ENCODE results near the gene LDLRAP1.
A peak's percentile ranks its signal among the peaks of the same experiment; 100 is the strongest.
"Not testable (repeated sequence)": the region's sequence is repeated elsewhere in the genome, so short reads cannot be mapped to it uniquely, and the experiment has no call there.

Gene LDLRAP1

GRCh38 chr1:25503551-25504426, 39.6 kb upstream of the LDLRAP1 start:
- TF ChIP-seq MYC (IDR thresholded peaks at IDR 0.05; ENCODE audit: low read depth, low read length) (no peak), CTCF (IDR thresholded peaks at IDR 0.05; ENCODE audit: low read depth, low read length) (peak; percentile 68), MAX (IDR thresholded peaks at IDR 0.05; ENCODE audit: low read depth, low read length) (peak; percentile 12; the same call in 1 of the 2 replicates), POLR2A (IDR thresholded peaks at IDR 0.05; ENCODE audit: extremely low read depth, insufficient read length) (no peak)
- no peak overlapping the region for H3K4me3 ChIP-seq (ENCODE audit: low read depth, low read length)
- peak; percentile 63 for DNase-seq (ENCODE audit: low read depth)

GRCh38 chr1:25504706-25505595, 38.5 kb upstream of the LDLRAP1 start:
- H3K4me3 ChIP-seq (ENCODE audit: low read depth, low read length), result no peak overlapping the region
- no peak for TF ChIP-seq MAX (IDR thresholded peaks at IDR 0.05; ENCODE audit: low read depth, low read length)
- TF ChIP-seq CTCF (IDR thresholded peaks at IDR 0.05; ENCODE audit: low read depth, low read length), result no peak
- no peak; the same call in 1 of the 2 replicates for TF ChIP-seq MYC (IDR thresholded peaks at IDR 0.05; ENCODE audit: low read depth, low read length)
- TF ChIP-seq POLR2A (IDR thresholded peaks at IDR 0.05; ENCODE audit: extremely low read depth, insufficient read length), result no peak
- peak; percentile 83 for DNase-seq (ENCODE audit: low read depth)

- no peak overlapping the region for H3K4me3 ChIP-seq (ENCODE audit: low read depth, low read length)
- peak; percentile 65 for DNase-seq (ENCODE audit: low read depth)
Observed at GRCh38 chr1:25505656-25506385, 37.6 kb upstream of the LDLRAP1 start.

GRCh38 chr1:25506566-25507463, 36.6 kb upstream of the LDLRAP1 start:
- H3K4me3 ChIP-seq (ENCODE audit: low read depth, low read length); DNase-seq (ENCODE audit: low read depth): not testable (repeated sequence)

More at GRCh38 chr1:25505656-25506385, 37.6 kb upstream of the LDLRAP1 start:
- no peak for TF ChIP-seq MYC (IDR thresholded peaks at IDR 0.05; ENCODE audit: low read depth, low read length)
- TF ChIP-seq POLR2A (IDR thresholded peaks at IDR 0.05; ENCODE audit: extremely low read depth, insufficient read length), result no peak
- TF ChIP-seq CTCF (IDR thresholded peaks at IDR 0.05; ENCODE audit: low read depth, low read length), result no peak
- no peak for TF ChIP-seq MAX (IDR thresholded peaks at IDR 0.05; ENCODE audit: low read depth, low read length)

GRCh38 chr1:25513666-25514065, 29.7 kb upstream of the LDLRAP1 start:
- TF ChIP-seq POLR2A (IDR thresholded peaks at IDR 0.05; ENCODE audit: extremely low read depth, insufficient read length) (no peak), CTCF (IDR thresholded peaks at IDR 0.05; ENCODE audit: low read depth, low read length) (no peak), MAX (IDR thresholded peaks at IDR 0.05; ENCODE audit: low read depth, low read length) (no peak), MYC (IDR thresholded peaks at IDR 0.05; ENCODE audit: low read depth, low read length) (no peak)

More at GRCh38 chr1:25513666-25514065, 29.7 kb upstream of the LDLRAP1 start:
- H3K4me3 ChIP-seq (ENCODE audit: low read depth, low read length), result no peak overlapping the region
- DNase-seq (ENCODE audit: low read depth), result no peak

All from NB4 (cell line).